Fibroblast of the aortic adventitia (primary cell): ENCODE results near the gene NDRG4. TPM values are rescaled to one million over a fixed set of nuclear protein-coding genes. Genes with fewer than 3 reads are reported as not detected.

Source experiments
- DNase-seq: peaks from one replicate; pipeline ENCODE4 v3.0.0-alpha.2; 2010; ENCODE audit warnings: low read depth
- H3K4me3 ChIP-seq: 2 replicates; pipeline ENCODE4 v1.5.1; 2011; ENCODE audit warnings: low read depth, mild to moderate bottlenecking, control low read depth, low read length, moderate library complexity
- total RNA-seq: library from RNA; depleted of rRNA; stranded (reverse); fragments of >200 nt; gene quantifications from 2 replicates; pipeline ENCODE4 v1.2.3, GENCODE V29; 2012; ENCODE audit warnings: low replicate concordance
- TF ChIP-seq, protein P1 (sequence below): IDR thresholded peaks from 2 replicates; pipeline ENCODE4 v1.5.1; 2011; ENCODE audit warnings: mild to moderate bottlenecking, low read length, control low read depth, inconsistent platforms; ENCODE audit not compliant: insufficient read depth

Gene NDRG4
- total RNA-seq, 1 donor, result 5.2 TPM

- TF ChIP-seq, protein P1, sequence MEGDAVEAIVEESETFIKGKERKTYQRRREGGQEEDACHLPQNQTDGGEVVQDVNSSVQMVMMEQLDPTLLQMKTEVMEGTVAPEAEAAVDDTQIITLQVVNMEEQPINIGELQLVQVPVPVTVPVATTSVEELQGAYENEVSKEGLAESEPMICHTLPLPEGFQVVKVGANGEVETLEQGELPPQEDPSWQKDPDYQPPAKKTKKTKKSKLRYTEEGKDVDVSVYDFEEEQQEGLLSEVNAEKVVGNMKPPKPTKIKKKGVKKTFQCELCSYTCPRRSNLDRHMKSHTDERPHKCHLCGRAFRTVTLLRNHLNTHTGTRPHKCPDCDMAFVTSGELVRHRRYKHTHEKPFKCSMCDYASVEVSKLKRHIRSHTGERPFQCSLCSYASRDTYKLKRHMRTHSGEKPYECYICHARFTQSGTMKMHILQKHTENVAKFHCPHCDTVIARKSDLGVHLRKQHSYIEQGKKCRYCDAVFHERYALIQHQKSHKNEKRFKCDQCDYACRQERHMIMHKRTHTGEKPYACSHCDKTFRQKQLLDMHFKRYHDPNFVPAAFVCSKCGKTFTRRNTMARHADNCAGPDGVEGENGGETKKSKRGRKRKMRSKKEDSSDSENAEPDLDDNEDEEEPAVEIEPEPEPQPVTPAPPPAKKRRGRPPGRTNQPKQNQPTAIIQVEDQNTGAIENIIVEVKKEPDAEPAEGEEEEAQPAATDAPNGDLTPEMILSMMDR, result no peak
- no peak overlapping the region for H3K4me3 ChIP-seq
- no peak for DNase-seq
Observed at GRCh38 chr16:58465817-58466216, 34.1 kb upstream of the NDRG4 start.

DNA sequence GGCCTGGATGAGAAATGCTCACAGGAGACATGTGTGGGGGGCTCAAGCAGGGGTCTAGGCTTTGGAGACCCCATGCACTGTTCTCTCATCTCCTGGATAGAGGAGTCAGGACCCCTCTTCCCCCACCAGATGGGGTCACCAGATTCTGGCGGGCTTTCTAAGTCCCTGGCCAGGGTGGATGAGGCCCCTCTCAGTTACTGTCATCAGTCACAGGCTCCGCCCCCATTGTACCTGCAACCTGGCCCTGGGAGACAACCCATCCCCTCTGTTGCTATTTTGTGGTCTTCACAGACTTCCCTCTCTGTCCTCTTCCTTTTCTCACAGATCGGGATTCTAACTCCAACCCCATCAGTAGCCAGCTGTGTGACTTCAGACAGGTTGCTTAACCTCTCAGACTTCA lies 33.5 kb upstream of the NDRG4 start:
- H3K4me3 ChIP-seq, result no peak overlapping the region
- no peak for DNase-seq
- TF ChIP-seq, protein P1, result no peak

GRCh38 chr16:58467905-58468304 lies 32.0 kb upstream of the NDRG4 start:
- no peak for DNase-seq
- TF ChIP-seq, protein P1, result no peak
- H3K4me3 ChIP-seq, result no peak overlapping the region

DNA sequence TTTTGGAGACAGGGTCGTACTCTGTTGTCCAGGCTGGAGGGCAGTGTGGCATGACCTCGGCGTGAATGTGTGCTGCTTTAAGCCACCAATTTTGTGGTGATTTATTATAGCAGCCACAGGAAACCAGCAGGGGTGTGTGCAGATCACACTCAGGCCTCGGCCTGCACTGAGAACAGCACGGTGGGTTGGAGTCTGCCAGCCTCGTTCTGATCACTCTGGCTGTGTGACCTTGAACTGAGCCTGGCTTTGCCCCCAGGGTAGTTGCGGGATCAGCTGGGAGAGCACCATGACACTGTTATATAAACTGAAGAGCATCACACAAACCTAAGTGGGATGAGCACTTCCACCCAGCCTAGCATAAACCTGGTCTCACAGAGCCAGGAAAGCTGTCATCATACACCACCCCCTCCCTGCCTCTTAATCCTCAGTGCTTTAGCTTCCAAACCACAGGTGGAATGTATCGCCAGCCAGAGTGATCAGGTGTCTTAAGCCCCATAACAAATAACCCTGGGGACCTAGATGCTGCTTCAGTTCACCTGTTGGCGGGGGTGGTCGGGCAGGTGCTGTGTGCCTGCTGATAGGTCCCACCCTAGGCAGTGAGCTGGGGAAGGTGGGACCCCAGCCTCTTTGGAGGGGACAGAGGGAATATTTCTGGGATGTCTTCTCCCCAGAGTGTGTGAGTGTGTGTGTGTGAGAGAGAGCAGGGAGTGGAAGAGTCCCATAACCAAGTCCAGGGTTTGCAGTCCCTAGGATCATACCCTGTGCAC lies 28.6 kb upstream of the NDRG4 start:
- no peak for DNase-seq
- TF ChIP-seq, protein P1, result no peak
- H3K4me3 ChIP-seq, result no peak overlapping the region

GRCh38 chr16:58472266-58472665 lies 27.7 kb upstream of the NDRG4 start:
- TF ChIP-seq, protein P1, result no peak
- no peak for DNase-seq
- H3K4me3 ChIP-seq, result no peak overlapping the region

- H3K4me3 ChIP-seq, result no peak overlapping the region
- TF ChIP-seq, protein P1, result no peak
- no peak for DNase-seq
Observed at GRCh38 chr16:58472827-58473226, 27.1 kb upstream of the NDRG4 start.

GRCh38 chr16:58474296-58474695 lies 25.6 kb upstream of the NDRG4 start:
- no peak for DNase-seq
- no peak overlapping the region for H3K4me3 ChIP-seq
- TF ChIP-seq, protein P1, result no peak
